GM19043 (cell line): ENCODE data around the gene PRSS22.

Source experiments
- ATAC-seq: cut with Tn5 transposase; IDR thresholded peaks from one replicate; pipeline ENCODE4 v1.9.1; 2021; ENCODE audit warnings: low read depth; ENCODE audit not compliant: unreplicated experiment

PRSS22 gene

DNA sequence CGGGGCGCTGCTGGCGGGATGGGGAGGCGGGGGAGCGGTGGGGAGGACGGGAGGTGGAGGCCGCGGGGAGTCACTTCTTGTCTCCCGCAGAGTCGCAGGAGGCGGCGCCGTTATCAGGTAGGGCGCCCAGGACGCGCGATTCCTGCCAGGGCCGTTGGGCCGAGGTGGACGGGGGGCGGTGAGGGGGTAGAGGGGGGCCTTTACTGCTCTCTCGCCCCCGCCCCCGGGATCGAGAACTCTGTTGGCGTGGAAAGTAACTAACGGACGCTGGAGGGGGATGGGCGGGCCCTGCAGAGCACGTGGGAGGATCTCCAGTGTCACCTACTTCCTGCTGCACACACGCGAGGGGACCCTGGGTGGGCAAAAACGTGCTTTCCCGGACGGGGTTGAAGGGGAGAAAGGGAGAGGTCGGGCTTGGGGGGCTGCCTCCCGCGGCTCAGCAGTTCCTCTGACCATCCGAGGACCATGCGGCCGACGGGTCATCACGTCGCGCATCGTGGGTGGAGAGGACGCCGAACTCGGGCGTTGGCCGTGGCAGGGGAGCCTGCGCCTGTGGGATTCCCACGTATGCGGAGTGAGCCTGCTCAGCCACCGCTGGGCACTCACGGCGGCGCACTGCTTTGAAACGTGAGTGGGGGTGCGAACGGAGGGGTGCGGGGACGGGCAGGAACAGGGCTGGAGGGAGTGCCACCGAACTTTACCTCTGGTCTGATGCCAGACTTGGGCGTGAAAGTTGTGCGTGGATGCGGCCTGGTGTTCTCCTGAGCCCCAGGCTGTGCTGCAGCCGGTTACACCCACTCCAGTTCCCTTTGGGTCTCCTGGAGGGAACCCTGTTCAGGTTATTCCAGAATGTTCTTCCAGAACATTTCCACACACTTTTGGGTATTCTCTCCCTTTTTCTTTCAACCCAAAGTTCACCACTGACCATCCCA, 40.4 kb downstream of the PRSS22 start:
- no peak for ATAC-seq

DNA sequence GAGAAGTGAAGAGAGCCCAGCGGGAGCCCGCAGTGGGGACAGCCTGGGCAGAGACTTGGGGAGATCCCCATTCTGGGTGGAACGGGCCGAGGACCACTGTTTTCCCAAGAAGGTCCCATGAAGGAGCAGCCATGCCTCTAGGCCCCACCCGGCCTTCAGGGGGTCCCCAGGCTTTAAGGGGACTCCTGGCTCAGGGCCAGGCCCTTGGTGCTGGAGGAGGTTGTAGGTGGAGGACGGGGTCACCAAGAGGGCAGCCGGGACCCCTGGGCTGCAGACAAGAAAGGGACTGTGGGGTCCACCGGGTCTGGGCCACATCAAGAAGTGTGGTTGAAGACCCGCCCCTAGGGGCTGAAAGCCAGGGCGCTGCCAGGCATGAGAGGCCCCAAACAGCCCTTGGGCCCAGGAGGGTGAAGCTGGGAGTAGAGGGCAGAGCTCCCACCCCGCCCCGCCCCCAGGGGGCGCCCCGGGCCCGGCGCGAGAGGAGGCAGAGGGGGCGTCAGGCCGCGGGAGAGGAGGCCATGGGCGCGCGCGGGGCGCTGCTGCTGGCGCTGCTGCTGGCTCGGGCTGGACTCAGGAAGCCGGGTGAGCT, 41.1 kb downstream of the PRSS22 start, which contains the start of gene PRSS21:
Gene PRSS21 (plus strand): TSS at position 487 of the 589 bp plus-strand sequence. CDS start 32 bp downstream, at position 519.
- no peak for ATAC-seq

DNA sequence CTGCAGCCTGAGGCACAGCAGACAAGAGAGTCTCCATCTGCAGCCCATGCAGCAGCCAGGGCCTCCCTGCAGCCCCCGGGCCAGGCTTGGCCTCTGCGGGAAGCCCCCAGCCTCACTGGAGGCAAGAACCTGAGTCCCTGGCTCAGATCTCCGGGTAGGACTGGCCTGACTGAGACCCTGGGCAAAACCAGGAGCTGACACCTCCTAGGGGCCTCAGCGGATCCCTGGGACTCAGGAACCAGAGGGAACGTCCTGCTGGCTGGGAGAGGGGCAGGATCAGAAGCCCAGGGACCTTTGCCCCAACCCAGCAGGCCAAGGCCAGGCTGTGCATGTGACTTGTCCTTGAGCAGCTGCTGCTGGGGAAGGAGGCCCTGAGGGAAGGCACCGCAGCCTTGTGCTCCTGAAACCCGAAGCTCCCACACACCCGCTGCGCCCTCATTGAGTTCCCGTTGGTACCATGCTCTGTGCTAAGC, 42.6 kb downstream of the PRSS22 start:
- no peak for ATAC-seq

DNA sequence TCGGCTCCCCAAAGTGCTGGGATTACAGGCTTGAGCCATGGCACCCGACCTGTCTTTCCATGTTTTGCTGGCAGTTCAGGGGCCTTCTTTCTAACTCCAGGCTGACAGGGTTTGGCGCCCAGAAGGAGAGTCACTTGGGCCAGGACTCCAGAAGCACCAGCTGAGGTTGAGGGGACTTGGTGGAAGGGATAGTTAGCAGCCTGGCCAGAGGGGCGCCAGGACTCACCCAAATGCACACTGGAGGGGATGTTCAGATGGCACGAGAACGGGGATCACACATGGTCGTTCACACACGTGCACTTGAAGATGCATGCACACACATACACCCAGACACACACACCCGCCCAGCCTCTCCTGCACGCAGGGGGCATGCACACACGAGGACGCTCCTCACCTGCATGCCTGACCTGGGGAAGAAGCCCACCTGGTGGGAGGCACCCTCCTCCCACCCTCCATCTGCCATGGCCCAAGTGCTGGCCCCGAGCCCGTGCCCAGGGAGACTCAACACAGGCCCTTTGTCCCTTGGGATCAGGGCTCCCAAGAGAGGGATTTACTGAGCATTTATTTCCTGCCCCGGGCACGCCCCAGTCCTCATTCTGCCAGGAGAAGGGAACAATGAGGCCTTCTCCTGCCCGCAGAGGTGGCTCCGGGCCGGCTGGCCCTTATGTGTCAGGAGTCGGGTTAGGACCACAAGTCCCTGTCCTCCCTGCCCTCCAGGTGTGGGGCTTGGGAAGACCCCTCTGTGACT, 43.2 kb downstream of the PRSS22 start:
- ATAC-seq: no peak

DNA sequence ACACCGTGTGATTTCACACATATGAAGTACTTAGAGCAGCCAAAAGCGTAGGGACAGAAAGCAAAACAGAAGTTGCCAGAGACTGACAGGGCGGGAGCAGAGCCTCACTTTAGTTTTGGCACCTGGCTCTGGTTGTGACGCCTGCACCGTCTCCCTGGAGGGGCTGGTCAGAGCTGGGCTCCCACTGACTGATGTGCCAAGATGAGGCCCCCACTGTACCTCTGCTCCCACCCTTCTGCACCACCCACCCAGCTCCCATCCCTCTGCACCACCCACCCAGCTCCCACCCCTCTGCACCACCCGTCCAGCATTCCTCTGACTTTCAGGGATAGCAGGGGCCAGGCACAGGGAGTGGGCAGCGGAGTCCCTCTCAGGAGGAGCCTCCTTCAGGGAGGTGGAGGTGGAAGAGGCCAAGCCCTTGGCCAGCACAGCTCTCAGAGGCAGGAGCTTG, 44.2 kb downstream of the PRSS22 start:
- no peak for ATAC-seq

DNA sequence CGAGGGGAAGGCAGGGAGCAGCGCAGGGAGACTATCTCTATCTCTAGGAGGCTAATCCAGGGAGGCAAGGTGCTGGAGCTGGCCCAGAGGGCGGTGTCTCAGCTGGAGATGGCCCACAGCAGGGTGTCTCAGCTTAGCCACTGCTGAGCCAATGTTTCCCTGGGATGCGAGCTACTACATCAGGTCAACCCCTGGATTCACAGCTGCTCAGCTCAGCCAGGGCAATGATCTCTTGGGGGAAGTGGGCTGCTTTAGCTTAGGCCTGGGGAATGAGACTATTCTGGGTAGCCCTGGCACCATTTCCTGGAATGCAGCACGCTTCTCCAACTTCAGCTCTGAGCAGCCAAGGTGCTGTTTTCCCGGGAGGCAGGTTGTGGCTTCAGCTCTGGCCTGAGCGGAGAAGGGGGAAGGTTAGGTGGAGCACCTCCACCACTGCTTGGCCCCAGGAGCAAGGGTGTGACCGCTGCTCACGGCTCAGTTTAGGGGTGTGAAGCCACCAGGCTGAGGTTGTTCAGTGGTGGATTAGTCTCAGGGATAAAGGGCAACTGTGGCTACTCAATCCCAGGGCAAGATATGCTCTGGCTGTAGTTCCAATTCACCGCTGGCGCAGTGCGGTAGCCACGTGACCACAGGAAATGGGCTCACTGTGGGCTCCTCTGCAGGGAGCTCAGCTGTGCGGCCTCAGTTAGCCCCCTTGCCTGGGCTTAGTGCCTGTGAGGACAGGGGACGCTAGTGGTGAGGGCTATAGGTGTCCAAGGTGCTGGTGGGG, 46.1 kb downstream of the PRSS22 start:
- no peak for ATAC-seq

DNA sequence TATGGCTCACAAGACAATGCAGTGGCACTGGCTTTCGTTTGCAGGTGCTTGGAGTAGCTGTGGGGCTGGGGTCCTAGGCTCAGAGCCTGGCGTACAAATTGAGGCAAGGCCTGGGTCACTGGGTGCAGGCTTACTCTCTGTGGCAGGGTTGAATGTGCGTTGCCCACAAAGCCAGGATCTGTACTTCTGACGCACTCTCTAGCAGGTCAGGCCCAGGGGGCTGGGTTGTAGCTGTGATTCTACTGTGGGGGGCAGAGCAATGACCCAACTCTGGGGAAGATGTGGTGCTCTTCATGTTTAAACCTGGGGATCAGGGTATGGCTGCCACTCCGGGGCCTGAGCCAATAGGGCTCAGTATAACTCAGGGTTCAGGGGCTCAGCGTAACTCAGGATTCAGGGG, 47.3 kb downstream of the PRSS22 start:
- no peak for ATAC-seq

DNA sequence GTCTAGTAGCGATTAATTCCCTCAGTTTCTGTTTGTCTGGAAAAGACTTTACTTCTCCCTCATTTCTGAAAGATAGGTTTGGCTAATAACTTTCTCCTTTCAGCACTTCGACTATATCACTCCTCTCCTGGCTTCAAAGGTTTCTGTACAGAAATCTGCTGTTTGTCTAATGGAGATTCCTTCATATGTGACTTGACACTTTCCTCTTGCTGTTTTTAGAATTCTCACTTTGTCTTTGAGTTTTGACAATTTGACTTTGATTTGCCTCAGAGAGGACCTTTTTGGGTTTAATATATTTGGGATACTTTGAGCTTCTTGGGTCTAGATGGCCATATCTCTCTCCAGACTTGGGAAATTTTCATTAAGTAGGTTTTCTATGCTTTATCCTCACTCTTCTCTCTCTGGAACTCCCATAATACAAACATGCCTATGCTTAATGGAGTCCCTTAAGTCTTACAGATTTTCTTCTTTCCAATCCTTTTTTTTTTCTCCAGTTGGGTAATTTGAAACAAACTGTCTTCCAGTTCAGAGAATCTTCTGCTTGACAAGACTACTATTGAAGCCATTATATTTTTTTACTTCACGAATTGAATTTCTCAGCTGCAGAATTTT, 48.7 kb downstream of the PRSS22 start:
- ATAC-seq: no peak

DNA sequence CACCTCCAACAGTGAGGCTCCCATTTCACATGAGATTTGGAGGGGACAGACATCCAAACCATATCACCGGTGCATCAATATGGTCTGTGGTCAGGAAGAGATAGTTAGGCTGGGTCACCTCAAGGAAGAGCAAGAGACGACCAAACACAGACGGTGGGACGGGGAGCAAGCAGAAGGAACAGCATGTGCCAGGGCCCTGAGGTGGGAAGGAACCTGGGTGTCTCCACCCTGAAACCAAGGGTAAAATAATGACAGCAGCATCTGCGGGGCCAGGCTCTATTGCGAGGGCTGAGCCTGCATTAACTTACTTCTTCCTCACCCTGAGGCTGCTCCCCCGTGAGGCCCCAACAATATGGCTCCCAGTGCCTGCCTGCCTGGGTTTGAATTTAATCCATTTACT, 49.8 kb downstream of the PRSS22 start:
- ATAC-seq: no peak

DNA sequence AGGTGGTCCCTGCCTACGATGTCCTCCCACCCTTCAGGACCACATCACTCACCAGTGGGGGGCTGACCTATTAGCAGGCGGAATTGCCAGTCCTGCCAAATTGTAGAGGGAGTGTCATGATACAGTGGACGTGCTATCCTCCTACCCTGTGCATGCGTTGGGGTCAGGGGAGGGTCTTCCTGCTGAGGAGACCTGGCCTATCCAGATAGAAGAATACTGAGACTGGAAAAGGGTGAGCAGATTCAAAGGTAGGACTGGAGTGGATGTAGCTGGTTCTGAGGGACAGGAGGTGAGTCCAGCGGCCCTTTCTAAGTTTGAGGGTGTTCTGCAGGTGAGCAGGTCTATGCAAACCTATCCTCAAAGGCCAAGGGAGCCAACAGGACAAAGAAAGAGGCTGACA, 51.7 kb downstream of the PRSS22 start:
- no peak for ATAC-seq

DNA sequence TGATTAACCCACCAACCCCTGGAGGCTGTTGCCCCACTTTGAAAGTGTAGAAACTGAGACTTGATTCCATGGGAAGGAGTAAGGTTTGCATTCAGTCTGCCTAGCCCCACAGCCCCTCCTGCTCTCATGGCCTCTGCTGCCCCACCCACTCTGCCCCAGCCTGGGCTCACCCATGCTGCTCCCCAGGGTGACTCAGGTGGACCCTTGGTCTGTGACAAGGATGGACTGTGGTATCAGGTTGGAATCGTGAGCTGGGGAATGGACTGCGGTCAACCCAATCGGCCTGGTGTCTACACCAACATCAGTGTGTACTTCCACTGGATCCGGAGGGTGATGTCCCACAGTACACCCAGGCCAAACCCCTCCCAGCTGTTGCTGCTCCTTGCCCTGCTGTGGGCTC, 53.2 kb downstream of the PRSS22 start:
- no peak for ATAC-seq

DNA sequence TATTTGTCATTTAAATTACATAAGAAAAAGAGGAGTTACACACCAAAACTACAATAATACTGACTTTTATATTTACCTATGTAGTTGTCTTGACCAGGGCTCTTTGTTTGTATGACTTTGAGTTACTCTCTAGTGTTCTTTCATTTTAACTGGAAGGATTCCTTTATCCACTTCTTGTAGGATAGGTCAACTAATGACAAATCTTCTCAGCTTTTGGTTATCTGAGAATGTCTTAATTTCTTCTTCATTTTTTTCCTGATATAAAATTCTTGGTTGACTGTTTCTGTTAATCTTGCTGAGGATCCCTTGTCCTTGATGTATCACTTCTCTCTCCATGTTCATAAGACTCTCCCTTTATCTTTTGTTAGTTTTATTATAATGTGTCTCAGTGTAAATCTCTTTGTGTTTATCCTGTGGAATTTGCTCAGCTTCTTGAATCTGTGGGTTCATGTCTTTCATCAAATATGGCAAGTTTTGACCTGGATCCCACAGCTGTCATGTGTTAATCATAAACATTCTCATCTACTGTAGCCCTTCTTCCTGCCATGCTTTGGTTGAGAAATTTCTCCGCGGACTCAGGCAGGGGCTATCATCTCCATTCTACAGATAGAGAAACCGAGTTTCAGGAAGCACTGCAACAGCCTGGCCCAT, 54.3 kb downstream of the PRSS22 start:
- no peak for ATAC-seq
